ENCODE measurements around the gene RYK.

GRCh38 chr3:134232951-134233350, 17.7 kb downstream of the RYK start:
- TF ChIP-seq CTCF (IDR thresholded peaks at IDR 0.05) (no peak), SREBF2 (IDR thresholded peaks at IDR 0.05) (no peak), PBX3 (IDR thresholded peaks at IDR 0.05) (no peak), POLR2A (IDR thresholded peaks at IDR 0.05; ENCODE audit: low read length) (no peak), NR3C1 (IDR thresholded peaks at IDR 0.05) (no peak), MAZ (IDR thresholded peaks at IDR 0.05; ENCODE audit: borderline replicate concordance, low read depth, low read length) (no peak), RCOR1 (IDR thresholded peaks at IDR 0.05; ENCODE audit: low read depth, low read length) (no peak), KDM5A (IDR thresholded peaks at IDR 0.05) (no peak), JUN (IDR thresholded peaks at IDR 0.05) (no peak)

Measured in A549 (cell line).